Epithelial cell of esophagus (primary cell): Measurements from ENCODE around the gene AP2S1.
"Not testable (repeated sequence)": the region's sequence is repeated elsewhere in the genome, so short reads cannot be mapped to it uniquely, and the experiment has no call there.

ENCODE experiments used
- DNase-seq: peaks from one replicate; pipeline ENCODE4 v3.0.0; 2010; ENCODE audit warnings: low read depth
- H3K4me3 ChIP-seq: 2 replicates; pipeline ENCODE4 v1.5.1; 2011; ENCODE audit warnings: mild to moderate bottlenecking, low read length, control low read depth
- TF ChIP-seq, protein P1 (sequence below): IDR thresholded peaks from 2 replicates; pipeline ENCODE4 v1.5.1; 2011; ENCODE audit warnings: low read depth, mild to moderate bottlenecking, low read length, control low read depth, inconsistent platforms; ENCODE audit not compliant: insufficient read depth; ENCODE audit errors: missing control alignments

AP2S1 gene

DNA sequence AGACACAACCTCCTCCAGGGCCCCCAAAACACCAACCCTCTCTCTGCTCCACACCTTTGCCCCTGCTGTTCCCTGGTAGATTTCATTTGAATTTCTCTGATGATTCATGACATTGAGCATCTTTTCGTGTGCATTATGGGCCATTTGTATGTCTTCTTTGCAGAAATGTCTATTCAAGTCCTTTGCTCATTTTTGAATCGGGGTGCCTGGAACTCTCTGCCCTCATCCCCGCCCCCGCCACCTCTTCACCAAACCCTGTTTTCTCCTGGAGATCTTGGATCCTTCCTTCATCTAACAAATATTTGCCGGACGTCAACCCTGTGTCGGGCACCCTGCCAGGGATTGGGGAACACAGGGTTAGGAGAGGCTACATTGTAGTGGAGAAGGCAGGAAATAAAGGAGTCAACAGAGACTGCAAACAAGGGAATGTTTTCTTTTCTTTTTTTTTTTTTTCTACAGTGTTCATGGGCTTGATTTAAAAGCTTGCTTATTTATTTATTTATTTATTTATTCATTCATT, 36.7 kb downstream of the AP2S1 start:
- peak; percentile 14 for DNase-seq
- H3K4me3 ChIP-seq = no peak overlapping the region
- TF ChIP-seq, protein P1, sequence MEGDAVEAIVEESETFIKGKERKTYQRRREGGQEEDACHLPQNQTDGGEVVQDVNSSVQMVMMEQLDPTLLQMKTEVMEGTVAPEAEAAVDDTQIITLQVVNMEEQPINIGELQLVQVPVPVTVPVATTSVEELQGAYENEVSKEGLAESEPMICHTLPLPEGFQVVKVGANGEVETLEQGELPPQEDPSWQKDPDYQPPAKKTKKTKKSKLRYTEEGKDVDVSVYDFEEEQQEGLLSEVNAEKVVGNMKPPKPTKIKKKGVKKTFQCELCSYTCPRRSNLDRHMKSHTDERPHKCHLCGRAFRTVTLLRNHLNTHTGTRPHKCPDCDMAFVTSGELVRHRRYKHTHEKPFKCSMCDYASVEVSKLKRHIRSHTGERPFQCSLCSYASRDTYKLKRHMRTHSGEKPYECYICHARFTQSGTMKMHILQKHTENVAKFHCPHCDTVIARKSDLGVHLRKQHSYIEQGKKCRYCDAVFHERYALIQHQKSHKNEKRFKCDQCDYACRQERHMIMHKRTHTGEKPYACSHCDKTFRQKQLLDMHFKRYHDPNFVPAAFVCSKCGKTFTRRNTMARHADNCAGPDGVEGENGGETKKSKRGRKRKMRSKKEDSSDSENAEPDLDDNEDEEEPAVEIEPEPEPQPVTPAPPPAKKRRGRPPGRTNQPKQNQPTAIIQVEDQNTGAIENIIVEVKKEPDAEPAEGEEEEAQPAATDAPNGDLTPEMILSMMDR = no peak

DNA sequence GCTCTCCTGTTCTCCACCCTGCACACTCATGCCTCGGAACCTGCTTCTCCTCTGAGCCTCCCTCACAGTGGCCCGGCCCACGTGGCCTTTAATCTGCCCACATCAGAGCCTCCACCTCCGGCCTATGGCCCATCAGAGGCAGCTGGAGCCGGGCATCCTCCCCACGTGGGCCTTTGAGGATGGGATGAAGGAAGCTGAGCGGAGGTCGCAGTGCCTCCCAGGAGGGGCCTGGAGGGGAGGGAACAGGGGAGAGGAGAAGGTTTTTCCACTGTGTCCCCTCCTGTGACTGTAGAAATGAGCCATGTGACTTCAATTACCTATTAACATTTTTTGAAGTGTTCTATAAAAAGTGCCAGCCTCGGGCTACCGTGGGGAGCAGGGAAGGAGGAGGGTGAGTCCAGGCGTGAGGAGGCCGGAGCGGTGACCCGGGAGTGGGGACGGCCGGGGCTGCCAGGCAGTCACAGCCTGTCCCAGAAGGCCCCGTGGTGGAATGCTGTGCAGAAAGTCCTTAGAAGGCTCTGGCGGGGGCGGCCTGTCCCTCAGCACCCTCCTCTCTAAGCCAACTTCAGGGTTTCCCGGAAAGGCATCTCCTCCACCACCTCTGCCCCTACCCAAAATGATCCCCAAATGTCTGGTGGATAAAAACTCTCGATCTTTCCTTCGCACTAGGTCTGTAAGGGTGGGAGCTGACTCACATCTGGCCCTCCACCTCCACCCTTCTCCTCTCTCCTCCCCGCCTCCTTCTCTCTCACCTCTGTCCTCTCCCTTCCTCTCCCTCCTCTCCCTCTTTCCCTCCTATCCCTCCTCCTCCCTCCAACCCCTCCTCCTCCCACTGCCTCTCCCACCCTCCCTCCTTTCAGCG, 37.4 kb downstream of the AP2S1 start:
- TF ChIP-seq, protein P1 = no peak
- DNase-seq = no peak
- no peak overlapping the region for H3K4me3 ChIP-seq

- TF ChIP-seq, protein P1 = no peak
- no peak for DNase-seq
- H3K4me3 ChIP-seq = no peak overlapping the region
Observed at GRCh38 chr19:46809534-46810272, 40.9 kb downstream of the AP2S1 start.

- TF ChIP-seq, protein P1 = no peak
- H3K4me3 ChIP-seq = no peak overlapping the region
- no peak for DNase-seq
Observed at GRCh38 chr19:46806656-46807055, 44.0 kb downstream of the AP2S1 start.

- H3K4me3 ChIP-seq, DNase-seq: not testable (repeated sequence)
Observed at GRCh38 chr19:46804432-46804831, 46.2 kb downstream of the AP2S1 start.

GRCh38 chr19:46803555-46803954, 47.1 kb downstream of the AP2S1 start:
- TF ChIP-seq, protein P1 = no peak
- DNase-seq = no peak

DNA sequence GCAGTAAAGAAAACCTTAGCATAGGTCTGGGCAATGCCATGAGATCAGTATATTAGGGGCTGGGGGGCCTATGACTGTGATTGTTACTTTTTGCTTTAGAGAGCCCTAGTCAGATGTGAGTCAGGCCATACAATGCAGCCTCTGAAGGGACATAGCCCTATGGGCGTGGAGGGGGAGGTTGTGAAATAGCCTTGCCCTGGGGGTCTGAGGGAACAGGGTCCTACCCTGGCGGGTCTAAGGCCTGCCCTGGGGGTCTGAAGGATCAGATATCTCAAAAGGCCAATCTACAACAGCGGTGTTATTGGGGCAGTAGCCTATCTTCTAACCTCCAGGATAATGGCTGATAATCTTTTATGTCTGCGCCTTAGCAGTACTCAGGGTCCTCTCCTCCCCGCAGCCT, 48.5 kb downstream of the AP2S1 start:
- DNase-seq = no peak
- no peak overlapping the region for H3K4me3 ChIP-seq
- TF ChIP-seq, protein P1 = no peak

More at GRCh38 chr19:46803555-46803954, 47.1 kb downstream of the AP2S1 start:
- H3K4me3 ChIP-seq = no peak overlapping the region
